Keratinocyte (primary cell): ENCODE results near the gene MAMDC2. TPM values are rescaled to one million over a fixed set of nuclear protein-coding genes. Genes with fewer than 3 reads are reported as not detected.

Experiments used
- DNase-seq: peaks from one replicate; pipeline ENCODE4 v3.0.0-alpha.2; 2011; ENCODE audit warnings: low read depth, missing footprints, low spot score
- FAIRE-seq: peaks from 2 replicates; lab custom pipeline; 2011; peaks lifted over from hg19 to GRCh38; lab: Jason Lieb, UNC
- H2AFZ ChIP-seq: 2 replicates; pipeline ENCODE4 v1.6.0; 2012; ENCODE audit warnings: low read length, control low read depth, inconsistent platforms; ENCODE audit not compliant: control insufficient read depth
- H3K27ac ChIP-seq: 2 replicates; pipeline ENCODE4 v1.5.1; 2011; ENCODE audit warnings: low read length; ENCODE audit not compliant: control insufficient read depth, insufficient read depth
- H3K27me3 ChIP-seq: 3 replicates; pipeline ENCODE4 v1.6.0; 2011; ENCODE audit warnings: low read length; ENCODE audit not compliant: control insufficient read depth, insufficient read depth; ENCODE audit errors: extremely low read depth
- H3K36me3 ChIP-seq, 2 experiments: 2 replicates in 1 of 2; 3 replicates in 1 of 2; pipeline ENCODE4 v1.5.1; 2011; ENCODE audit warnings: low read length in 2 of 2, mild to moderate bottlenecking in 1 of 2; ENCODE audit not compliant: control insufficient read depth in 2 of 2, insufficient read depth in 2 of 2; ENCODE audit errors: extremely low read depth in 1 of 2
- H3K4me1 ChIP-seq: 3 replicates; pipeline ENCODE4 v1.5.1; 2011; ENCODE audit warnings: low read length; ENCODE audit not compliant: control insufficient read depth, insufficient read depth; ENCODE audit errors: extremely low read depth
- H3K4me2 ChIP-seq: 3 replicates; pipeline ENCODE4 v1.6.0; 2011; ENCODE audit warnings: low read depth, low read length; ENCODE audit not compliant: control insufficient read depth, insufficient read depth; ENCODE audit errors: extremely low read depth
- H3K4me3 ChIP-seq, 3 experiments: fragments of 200-600 bp in 1 of 3; sonication (generic) in 1 of 3; 2 replicates in 2 of 3; 3 replicates in 1 of 3; pipeline ENCODE4 v1.5.1; 2011 to 2016; ENCODE audit warnings: low read length in 3 of 3, mild to moderate bottlenecking in 3 of 3, control low read depth in 2 of 3, inconsistent platforms in 1 of 3, low read depth in 1 of 3, mixed read lengths in 1 of 3, mixed run types in 1 of 3, moderate library complexity in 1 of 3; ENCODE audit not compliant: control insufficient read depth in 2 of 3, insufficient read depth in 2 of 3; ENCODE audit errors: extremely low read depth in 1 of 3
- H3K79me2 ChIP-seq: 2 replicates; pipeline ENCODE4 v1.6.0; 2012; ENCODE audit warnings: low read length; ENCODE audit not compliant: control insufficient read depth, insufficient read depth
- H3K9ac ChIP-seq: 3 replicates; pipeline ENCODE4 v1.6.0; 2011; ENCODE audit warnings: low read length; ENCODE audit not compliant: control insufficient read depth, insufficient read depth; ENCODE audit errors: extremely low read depth
- H3K9me1 ChIP-seq: 3 replicates; pipeline ENCODE4 v1.6.0; 2011; ENCODE audit warnings: low read length; ENCODE audit not compliant: control insufficient read depth, insufficient read depth; ENCODE audit errors: extremely low read depth
- H3K9me3 ChIP-seq: 2 replicates; pipeline ENCODE4 v1.5.1; 2012; ENCODE audit warnings: low read depth, low read length; ENCODE audit not compliant: control insufficient read depth
- H4K20me1 ChIP-seq: 3 replicates; pipeline ENCODE4 v1.6.0; 2011; ENCODE audit warnings: low read length; ENCODE audit not compliant: control insufficient read depth, insufficient read depth; ENCODE audit errors: extremely low read depth
- EZH2 ChIP-seq: IDR thresholded peaks from one replicate; pipeline ENCODE4 v1.6.1; 2012; ENCODE audit warnings: inconsistent platforms, mild to moderate bottlenecking, low read length, moderate library complexity
- dilution Hi-C: fragments of 300-500 bp; cut with MboI; formaldehyde crosslinking; loops from one replicate; pipeline ENCODE4 v1.7.0; 2020; ENCODE audit warnings: low sequenced_read_pairs; ENCODE audit not compliant: extremely low pct_ligation_motif_present
- polyA plus RNA-seq, 5 experiments: library from polyadenylated mRNA; depleted of rRNA in 3 of 5; stranded (reverse) in 3 of 5; stranded (forward) in 1 of 5; unstranded in 1 of 5; fragments of >200 nt; gene quantifications; 1 replicate in 1 of 5; 2 replicates in 3 of 5; 3 replicates in 1 of 5; pipeline versions ENCODE4 v1.2.1 to v1.2.3, GENCODE V29; 2011 to 2012; ENCODE audit warnings: missing spikeins in 2 of 5, low read depth in 1 of 5, low replicate concordance in 1 of 5
- TF ChIP-seq, protein P1 (sequence below), 3 experiments: IDR thresholded peaks in 1 of 3; conservative IDR thresholded peaks in 1 of 3; optimal IDR thresholded peaks in 1 of 3; 2 replicates in 2 of 3; 3 replicates in 1 of 3; pipeline versions ENCODE3 to v1.5.1; 2011; ENCODE audit warnings: low read length in 3 of 3, mild to moderate bottlenecking in 3 of 3, moderate library complexity in 2 of 3, control low read depth in 1 of 3, inconsistent platforms in 1 of 3; ENCODE audit not compliant: insufficient read depth in 2 of 3; ENCODE audit errors: extremely low read depth in 1 of 3

Gene MAMDC2
- polyA plus RNA-seq, 1 donor (not counting 4 experiments of a cell fraction or from before 2014, with no cell fraction given): 4.2 TPM

DNA sequence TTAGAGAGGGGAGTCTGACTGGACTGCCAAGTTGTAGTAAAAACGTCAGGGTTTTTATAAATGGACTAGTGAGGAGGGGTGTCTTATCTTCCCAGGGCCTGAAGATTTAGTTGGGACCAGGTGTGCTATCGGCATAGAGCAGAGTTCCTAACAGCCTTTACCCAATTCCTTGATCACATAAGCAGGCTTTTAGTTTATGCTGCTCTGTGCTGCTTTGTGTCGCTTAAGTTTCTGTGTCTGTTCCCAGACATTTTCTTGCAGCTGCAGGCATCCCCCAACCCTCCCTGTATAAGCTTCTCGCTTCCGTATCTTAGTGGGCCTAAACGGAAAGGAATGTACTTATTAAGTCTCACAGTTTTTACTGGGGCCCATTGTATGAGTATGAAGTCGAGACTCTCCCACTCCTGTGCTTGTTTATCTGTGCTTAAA, 212.5 kb downstream of the MAMDC2 start:
- peak overlapping the region; percentile 60 for H2AFZ ChIP-seq
- H3K4me1 ChIP-seq: peaks cover 45% of the 10 kb centered on the region
- peak overlapping the region; percentile 3 to 24 (median 4) for H3K4me3 ChIP-seq
- H3K9me1 ChIP-seq: no peaks in the 10 kb centered on the region
- TF ChIP-seq, protein P1, sequence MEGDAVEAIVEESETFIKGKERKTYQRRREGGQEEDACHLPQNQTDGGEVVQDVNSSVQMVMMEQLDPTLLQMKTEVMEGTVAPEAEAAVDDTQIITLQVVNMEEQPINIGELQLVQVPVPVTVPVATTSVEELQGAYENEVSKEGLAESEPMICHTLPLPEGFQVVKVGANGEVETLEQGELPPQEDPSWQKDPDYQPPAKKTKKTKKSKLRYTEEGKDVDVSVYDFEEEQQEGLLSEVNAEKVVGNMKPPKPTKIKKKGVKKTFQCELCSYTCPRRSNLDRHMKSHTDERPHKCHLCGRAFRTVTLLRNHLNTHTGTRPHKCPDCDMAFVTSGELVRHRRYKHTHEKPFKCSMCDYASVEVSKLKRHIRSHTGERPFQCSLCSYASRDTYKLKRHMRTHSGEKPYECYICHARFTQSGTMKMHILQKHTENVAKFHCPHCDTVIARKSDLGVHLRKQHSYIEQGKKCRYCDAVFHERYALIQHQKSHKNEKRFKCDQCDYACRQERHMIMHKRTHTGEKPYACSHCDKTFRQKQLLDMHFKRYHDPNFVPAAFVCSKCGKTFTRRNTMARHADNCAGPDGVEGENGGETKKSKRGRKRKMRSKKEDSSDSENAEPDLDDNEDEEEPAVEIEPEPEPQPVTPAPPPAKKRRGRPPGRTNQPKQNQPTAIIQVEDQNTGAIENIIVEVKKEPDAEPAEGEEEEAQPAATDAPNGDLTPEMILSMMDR (optimal IDR thresholded peaks at IDR 0.05 in 1 of 3, IDR thresholded peaks at IDR 0.05 in 1 of 3, conservative IDR thresholded peaks at IDR 0.05 in 1 of 3; ENCODE audit: extremely low read depth in 1 of 3, insufficient read depth in 2 of 3, low read length in 3 of 3): no peak
- no peak for TF ChIP-seq EZH2
- no peaks in the 10 kb centered on the region for H3K9me3 ChIP-seq
- no peaks in the 10 kb centered on the region for H3K27me3 ChIP-seq
- FAIRE-seq: peak; percentile 71
- H3K36me3 ChIP-seq: peaks cover 0 to 9% of the 10 kb centered on the region in 2 experiments
- peaks cover 4% of the 10 kb centered on the region for H4K20me1 ChIP-seq
- peaks cover 23% of the 10 kb centered on the region for H3K79me2 ChIP-seq
- dilution Hi-C loops: no loop called here
- peak overlapping the region; percentile 54 for H3K9ac ChIP-seq
- H3K4me2 ChIP-seq: peak overlapping the region; percentile 84
- peak overlapping the region; percentile 67 for H3K27ac ChIP-seq
- DNase-seq: peak; percentile 15

DNA sequence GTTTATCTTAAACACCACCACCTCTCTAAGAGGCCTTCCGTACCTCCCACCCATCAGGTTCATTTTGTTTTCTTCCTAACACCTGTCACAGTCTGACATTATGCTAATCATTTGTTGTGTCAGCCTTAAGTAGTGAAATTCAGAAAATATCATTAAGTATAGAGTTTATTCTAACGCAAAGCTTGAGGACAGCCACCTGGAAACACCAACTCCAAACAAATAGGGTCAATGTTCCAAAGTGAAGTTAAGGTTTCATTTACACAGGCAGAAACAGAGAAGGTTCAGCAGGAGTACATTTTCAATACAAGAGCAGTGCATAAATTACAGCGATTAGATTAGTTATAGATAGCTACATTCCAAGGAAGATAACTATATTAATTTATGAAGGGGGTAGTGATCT, 213.9 kb downstream of the MAMDC2 start:
- no peak for TF ChIP-seq EZH2
- TF ChIP-seq, protein P1 (optimal IDR thresholded peaks at IDR 0.05 in 1 of 3, IDR thresholded peaks at IDR 0.05 in 1 of 3, conservative IDR thresholded peaks at IDR 0.05 in 1 of 3; ENCODE audit: extremely low read depth in 1 of 3, insufficient read depth in 2 of 3, low read length in 3 of 3): no peak
- Histone ChIP-seq H3K9ac (peak overlapping the region; percentile 97), H3K4me3 (peak overlapping the region; percentile 55 to 93 (median 90)), H3K9me3 (no peaks in the 10 kb centered on the region), H3K4me1 (peaks cover 56% of the 10 kb centered on the region), H3K4me2 (peak overlapping the region; percentile 84), H3K36me3 (peaks cover 0 to 9% of the 10 kb centered on the region in 2 experiments), H3K27me3 (no peaks in the 10 kb centered on the region), H3K27ac (peak overlapping the region; percentile 96), H2AFZ (peak overlapping the region; percentile 41), H3K9me1 (no peaks in the 10 kb centered on the region), H4K20me1 (peaks cover 4% of the 10 kb centered on the region), H3K79me2 (peaks cover 36% of the 10 kb centered on the region)
- dilution Hi-C loops: no loop called here
- no peak for DNase-seq
- FAIRE-seq: peak; percentile 23
